ENCODE measurements around the gene GLDN.
A peak's percentile ranks its signal among the peaks of the same experiment; 100 is the strongest.
"Not testable (repeated sequence)": the region's sequence is repeated elsewhere in the genome, so short reads cannot be mapped to it uniquely, and the experiment has no call there.

The GLDN gene

GRCh38 chr15:51390966-51391422 lies 49.5 kb downstream of the GLDN start:
- no peak for DNase-seq

- DNase-seq = no peak
These were observed 55.5 kb downstream of the GLDN start for GRCh38 chr15:51396921-51397320.

GRCh38 chr15:51398626-51399025 lies 57.2 kb downstream of the GLDN start:
- no peak for DNase-seq

- no peak for DNase-seq
These were observed 59.8 kb downstream of the GLDN start for GRCh38 chr15:51401051-51401780.

- no peak for DNase-seq
These were observed 60.5 kb downstream of the GLDN start for GRCh38 chr15:51401872-51402517.

GRCh38 chr15:51403072-51403878 lies 61.8 kb downstream of the GLDN start:
- peak; percentile 8 for DNase-seq

GRCh38 chr15:51403946-51404695 lies 62.7 kb downstream of the GLDN start:
- DNase-seq = no peak

- no peak for DNase-seq
These were observed 64.5 kb downstream of the GLDN start for GRCh38 chr15:51405693-51406523.

- no peak for DNase-seq
These were observed 72.9 kb downstream of the GLDN start for GRCh38 chr15:51414256-51414860.

GRCh38 chr15:51416129-51416528 lies 74.7 kb downstream of the GLDN start:
- no peak for DNase-seq

- not testable (repeated sequence) for DNase-seq
These were observed 81.6 kb downstream of the GLDN start for GRCh38 chr15:51423040-51423439.

- no peak for DNase-seq
These were observed 83.3 kb downstream of the GLDN start for GRCh38 chr15:51424780-51425179.

- DNase-seq = peak; percentile 9
These were observed 84.1 kb downstream of the GLDN start for GRCh38 chr15:51425517-51426040.

- no peak for DNase-seq
These were observed 97.1 kb downstream of the GLDN start for GRCh38 chr15:51438526-51438925.

- DNase-seq = no peak
These were observed 101.9 kb downstream of the GLDN start for GRCh38 chr15:51443282-51443914.

GRCh38 chr15:51444112-51444511 lies 102.7 kb downstream of the GLDN start:
- no peak for DNase-seq

GRCh38 chr15:51444807-51445206 lies 103.4 kb downstream of the GLDN start:
- DNase-seq = no peak

GRCh38 chr15:51446029-51446744 lies 104.7 kb downstream of the GLDN start:
- DNase-seq = not testable (repeated sequence)

- no peak for DNase-seq
These were observed 106.6 kb downstream of the GLDN start for GRCh38 chr15:51447855-51448621.
